ENCODE measurements around the gene FGD3.

FGD3 gene

DNA sequence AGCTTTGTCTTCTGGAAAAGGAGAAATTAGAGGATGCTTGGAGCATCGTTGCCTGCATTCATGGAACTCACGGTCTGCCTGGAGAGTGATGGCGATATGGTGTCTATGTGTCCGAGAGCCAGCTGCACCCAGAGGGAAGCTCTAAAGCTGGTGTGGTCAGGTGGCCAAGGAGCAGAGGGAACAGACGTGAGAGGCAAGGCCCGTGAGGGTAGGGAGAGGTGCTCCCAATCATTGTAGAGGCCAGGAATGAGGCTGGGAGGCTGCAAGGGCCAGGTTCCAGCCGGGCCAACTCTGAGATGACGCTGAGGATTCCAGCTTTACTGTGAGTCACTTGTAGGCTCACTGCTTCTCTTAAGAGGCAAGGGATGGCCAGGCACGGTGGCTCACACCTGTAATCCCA lies 7.6 kb downstream of the FGD3 start:
- in situ Hi-C loops (cut with MboI; ENCODE audit: low sequenced_read_pairs, unreplicated experiment) = no loop called here
- TF ChIP-seq CTCF (IDR thresholded peaks at IDR 0.05; ENCODE audit: borderline replicate concordance, control extremely low read depth, extremely low read depth, insufficient read depth, missing control alignments) = no peak
- DNase-seq (ENCODE audit: low spot score) = no peak

DNA sequence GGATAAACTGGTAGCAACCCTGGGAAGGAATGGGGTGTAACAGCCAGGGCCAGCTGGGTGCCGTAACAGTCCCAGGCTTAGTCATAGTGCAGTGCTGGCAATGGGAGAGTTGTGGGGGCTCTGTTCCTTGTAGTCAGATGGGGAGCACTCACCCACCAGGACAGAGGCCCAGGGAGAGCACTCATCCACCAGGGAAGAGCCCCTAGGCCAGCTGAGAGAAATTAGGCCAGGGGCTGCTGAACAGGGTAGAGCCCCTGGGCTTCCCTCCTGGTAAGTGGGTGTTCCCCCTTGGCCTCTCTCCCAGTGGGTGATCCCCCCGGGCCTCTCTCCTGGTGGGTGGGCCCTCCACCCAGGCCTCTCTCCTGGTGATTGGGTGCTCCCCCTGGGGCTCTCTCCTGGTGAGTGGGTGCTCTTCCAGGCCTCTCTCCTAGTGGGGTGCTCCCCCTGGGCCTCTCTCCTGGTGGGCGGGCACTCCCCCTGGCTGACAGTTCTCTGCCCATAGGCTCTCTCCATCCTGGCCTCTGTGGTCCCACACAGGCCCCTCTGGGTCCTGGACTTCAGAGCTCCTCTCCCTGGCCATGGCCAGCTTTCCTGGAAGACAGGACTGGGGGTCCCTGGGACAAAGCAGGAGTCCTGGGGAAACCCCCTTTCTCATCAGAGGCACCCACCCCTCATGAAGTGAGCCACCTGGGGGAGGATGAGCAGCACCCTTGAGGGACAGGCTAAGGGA lies 13.4 kb downstream of the FGD3 start:
- in situ Hi-C loops (cut with MboI; ENCODE audit: low sequenced_read_pairs, unreplicated experiment) = no loop called here
- no peak for TF ChIP-seq CTCF (IDR thresholded peaks at IDR 0.05; ENCODE audit: borderline replicate concordance, control extremely low read depth, extremely low read depth, insufficient read depth, missing control alignments)
- no peak for DNase-seq (ENCODE audit: low spot score)

DNA sequence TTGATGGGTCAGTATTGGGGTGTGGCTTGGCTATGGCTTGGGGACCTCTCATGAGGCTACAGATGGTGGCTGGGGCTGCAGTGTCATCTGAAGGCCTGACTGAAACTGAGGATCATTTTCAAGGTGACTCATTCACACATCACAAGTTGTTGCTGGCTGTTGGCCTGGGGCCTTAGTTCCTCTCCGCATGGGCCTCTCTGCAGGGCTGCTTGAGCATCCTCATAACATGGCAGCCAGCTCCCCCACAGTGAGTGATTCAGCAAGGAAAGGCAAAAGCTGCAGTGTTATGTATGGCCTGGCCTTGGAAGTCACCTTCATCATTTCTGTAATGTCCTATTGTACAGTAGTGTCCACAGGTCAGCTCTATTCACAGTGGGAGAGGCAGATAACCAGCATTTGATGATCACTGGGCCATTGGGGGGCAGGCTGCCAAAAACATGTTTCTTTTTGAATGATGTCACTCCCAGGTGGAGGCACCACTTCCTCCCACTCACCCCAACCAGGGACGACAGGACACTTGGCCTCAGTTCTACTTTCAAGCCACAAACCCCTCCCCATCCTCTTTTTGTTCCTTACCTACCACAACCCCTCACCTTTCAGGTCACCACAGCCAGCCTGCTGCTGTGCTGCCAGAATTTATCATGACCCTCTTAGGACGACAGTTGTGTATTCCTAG lies 14.4 kb downstream of the FGD3 start:
- TF ChIP-seq CTCF (IDR thresholded peaks at IDR 0.05; ENCODE audit: borderline replicate concordance, control extremely low read depth, extremely low read depth, insufficient read depth, missing control alignments) = no peak
- DNase-seq (ENCODE audit: low spot score) = peak; percentile 30
- in situ Hi-C loops (cut with MboI; ENCODE audit: low sequenced_read_pairs, unreplicated experiment) = no loop called here

DNA sequence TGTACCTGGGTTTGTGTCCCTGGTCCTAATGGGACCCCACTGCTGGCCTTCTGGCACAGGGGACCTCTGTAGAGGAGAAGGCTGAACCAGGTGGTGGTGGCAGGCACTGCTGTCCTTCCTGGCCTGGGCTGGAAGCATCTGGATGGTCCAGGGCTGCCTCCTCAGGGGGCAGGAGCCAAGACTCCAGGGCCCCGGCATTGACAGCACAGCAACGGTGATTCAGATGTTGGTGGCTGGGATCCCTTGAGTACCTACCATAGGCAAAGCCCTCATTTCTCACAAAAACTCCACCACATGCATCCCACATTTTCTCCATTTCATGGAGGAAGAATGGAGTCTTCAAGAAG lies 15.0 kb downstream of the FGD3 start:
- TF ChIP-seq CTCF (IDR thresholded peaks at IDR 0.05; ENCODE audit: borderline replicate concordance, control extremely low read depth, extremely low read depth, insufficient read depth, missing control alignments) = no peak
- no peak for DNase-seq (ENCODE audit: low spot score)
- in situ Hi-C loops (cut with MboI; ENCODE audit: low sequenced_read_pairs, unreplicated experiment) = no loop called here

GRCh38 chr9:92962846-92963245 lies 15.5 kb downstream of the FGD3 start:
- no peak for TF ChIP-seq CTCF (IDR thresholded peaks at IDR 0.05; ENCODE audit: borderline replicate concordance, control extremely low read depth, extremely low read depth, insufficient read depth, missing control alignments)
- no peak for DNase-seq (ENCODE audit: low spot score)
- in situ Hi-C loops (cut with MboI; ENCODE audit: low sequenced_read_pairs, unreplicated experiment) = no loop called here

GRCh38 chr9:92963831-92964606 lies 16.7 kb downstream of the FGD3 start:
- peak; percentile 74 for DNase-seq (ENCODE audit: low spot score)
- in situ Hi-C loops (cut with MboI; ENCODE audit: low sequenced_read_pairs, unreplicated experiment) = no loop called here

More at GRCh38 chr9:92963831-92964606, 16.7 kb downstream of the FGD3 start:
- no peak for TF ChIP-seq CTCF (IDR thresholded peaks at IDR 0.05; ENCODE audit: borderline replicate concordance, control extremely low read depth, extremely low read depth, insufficient read depth, missing control alignments)

Data from GM13976 (cell line).